HepG2 (cell line): Measurements from ENCODE around the gene METTL23. TPM values are rescaled to one million over a fixed set of nuclear protein-coding genes. Genes with fewer than 3 reads are reported as not detected.
A peak's percentile ranks its signal among the peaks of the same experiment; 100 is the strongest.

Source experiments
- ATAC-seq: fragments of 200-7000 bp; cut with Tn5 transposase; 3 replicates; pipeline ENCODE4 v1.9.1; 2020; ENCODE audit warnings: mild to moderate bottlenecking, moderate library complexity
- BruUV-seq: library from RNA; stranded (reverse); fragments of 400-500 nt; replicated peaks from 2 replicates; lab custom pipeline; 2021; lab: Mats Ljungman, UMichigan
- CTCF ChIA-PET: fragments of 300-600 bp; formaldehyde crosslinking; extraction: SDS; loops from one replicate; lab custom pipeline; 2021; ENCODE audit warnings: low total read pairs, inconsistent platforms, low intra/inter-chr PET ratio; lab: Yijun Ruan, JAX
- POLR2A ChIA-PET: fragments of 350-600 bp; sonication (Branson Sonifier 250); formaldehyde crosslinking; loops from one replicate; lab custom pipeline; 2020; ENCODE audit warnings: antibody characterized with exemption, inconsistent platforms; lab: Yijun Ruan, JAX
- DNase-seq: peaks from one replicate; pipeline ENCODE4 v3.0.0-alpha.2; 2015; ENCODE audit warnings: low spot score
- FAIRE-seq: peaks from 3 replicates; lab custom pipeline; 2011; peaks lifted over from hg19 to GRCh38; lab: Jason Lieb, UNC
- H2AFZ ChIP-seq: one replicate; pipeline ENCODE4 v1.6.1; 2011; ENCODE audit warnings: low read length, inconsistent platforms
- H3K27ac ChIP-seq: fragments of 300-600 bp; 3 replicates; pipeline ENCODE4 v1.8.0; 2011; ENCODE audit warnings: mixed run types, mild to moderate bottlenecking, mixed read lengths, low read length, inconsistent platforms; ENCODE audit not compliant: insufficient read depth; ENCODE audit errors: extremely low read length
- H3K27me3 ChIP-seq, 2 experiments: fragments of 200-600 bp in 1 of 2; 2 replicates in 1 of 2; 3 replicates in 1 of 2; pipeline versions ENCODE4 v1.6.0 to v1.8.0; 2011; ENCODE audit warnings: low read length in 2 of 2, mild to moderate bottlenecking in 2 of 2, moderate library complexity in 2 of 2, inconsistent platforms in 1 of 2; ENCODE audit not compliant: insufficient read depth in 2 of 2, control insufficient read depth in 1 of 2
- H3K36me3 ChIP-seq, 2 experiments: fragments of 200-600 bp in 1 of 2; replicated peaks in 1 of 2; 2 replicates in 1 of 2; 3 replicates in 1 of 2; pipeline versions ENCODE4 v1.5.1 to v1.8.0; 2011; ENCODE audit warnings: low read length in 2 of 2, inconsistent platforms in 1 of 2; ENCODE audit not compliant: insufficient read depth in 2 of 2, control insufficient read depth in 1 of 2
- H3K4me1 ChIP-seq: 2 replicates; pipeline ENCODE4 v1.5.1; 2012; ENCODE audit warnings: low read length, inconsistent platforms; ENCODE audit not compliant: insufficient read depth
- H3K4me2 ChIP-seq: 2 replicates; pipeline ENCODE4 v1.6.0; 2011; ENCODE audit warnings: low read depth, low read length, inconsistent platforms
- H3K4me3 ChIP-seq, 3 experiments: fragments of 200-600 bp in 1 of 3; sonication (generic), shearing (Covaris generic) in 1 of 3; replicated peaks in 1 of 3; 2 replicates each; pipeline ENCODE4 v1.5.1; 2011 to 2016; ENCODE audit warnings: low read length in 3 of 3, inconsistent platforms in 2 of 3, low read depth in 2 of 3, mild to moderate bottlenecking in 2 of 3, control low read depth in 1 of 3, mixed read lengths in 1 of 3; ENCODE audit not compliant: insufficient read depth in 1 of 3
- H3K79me2 ChIP-seq: one replicate; pipeline ENCODE4 v1.6.1; 2011; ENCODE audit warnings: low read length, inconsistent platforms; ENCODE audit not compliant: insufficient read depth
- H3K9ac ChIP-seq: 2 replicates; pipeline ENCODE4 v1.6.0; 2011; ENCODE audit warnings: mild to moderate bottlenecking, low read depth, low read length, inconsistent platforms; ENCODE audit not compliant: insufficient read depth
- H3K9me3 ChIP-seq: 2 replicates; pipeline ENCODE4 v1.5.1; 2012; ENCODE audit warnings: mild to moderate bottlenecking, low read length
- H4K20me1 ChIP-seq: 2 replicates; pipeline ENCODE4 v1.6.0; 2011; ENCODE audit warnings: inconsistent platforms, mild to moderate bottlenecking, low read length, moderate library complexity; ENCODE audit not compliant: insufficient read depth
- CHCHD3 ChIP-seq: sonication (generic); formaldehyde crosslinking; IDR thresholded peaks from 2 replicates; pipeline ENCODE4 v1.8.0; 2022; ENCODE audit warnings: mild to moderate bottlenecking, missing genetic modification reagents, moderate library complexity
- IKZF1 ChIP-seq: fragments of 450-650 bp; IDR thresholded peaks from 2 replicates; pipeline ENCODE4 v1.7.1; 2016
- PPARG ChIP-seq: conservative IDR thresholded peaks from 2 replicates; pipeline ENCODE4 v1.6.1; 2016; ENCODE audit warnings: missing biosample characterization, missing genetic modification reagents
- ZNF160 ChIP-seq: sonication (generic); formaldehyde crosslinking; IDR thresholded peaks from 2 replicates; pipeline ENCODE4 v1.8.0; 2022; ENCODE audit warnings: mild to moderate bottlenecking, inconsistent platforms, missing genetic modification reagents
- ZNF225 ChIP-seq: sonication (generic); formaldehyde crosslinking; IDR thresholded peaks from 2 replicates; pipeline ENCODE4 v1.4.0; 2020; ENCODE audit warnings: mild to moderate bottlenecking, missing genetic modification reagents
- ZSCAN21 ChIP-seq: sonication (generic); formaldehyde crosslinking; IDR thresholded peaks from 2 replicates; pipeline ENCODE4 v1.8.0; 2022; ENCODE audit warnings: mild to moderate bottlenecking, missing genetic modification reagents, moderate library complexity, borderline replicate concordance
- WGBS: methylation state at CpG from one replicate; pipeline ENCODE4 v1.1.6; 2017; ENCODE audit warnings: low lambda C conversion rate; 5-methylcytosine and 5-hydroxymethylcytosine counted together
- in situ Hi-C: cut with HindIII; loops from 2 replicates; pipeline ENCODE4 v1.10.0; 2017; ENCODE audit warnings: low pct_unique_long_range_greater_than_20kb; ENCODE audit not compliant: extremely low pct_ligation_motif_present
- intact Hi-C: fragments of 100-400 bp; cut with micrococcal nuclease; formaldehyde crosslinking; loops from one replicate; pipeline ENCODE4 v1.10.0; 2022; ENCODE audit not compliant: unreplicated experiment
- polyA plus RNA-seq, 8 experiments: library from polyadenylated mRNA; depleted of rRNA in 3 of 8; stranded (reverse) in 7 of 8; unstranded in 1 of 8; fragments of >200 nt; fragmentation: Illumina TruSeq in 4 of 8; extraction: Trizol in 4 of 8; gene quantifications; 2 replicates each; pipeline versions ENCODE4 v1.2.1 to v1.2.3, GENCODE V29; 2011 to 2016; ENCODE audit warnings: low read depth in 4 of 8, missing spikeins in 1 of 8, mixed read lengths in 1 of 8; ENCODE audit not compliant: insufficient read depth in 1 of 8
- total RNA-seq, 5 experiments: library from RNA; depleted of rRNA; stranded (reverse); fragments of >200 nt; fragmentation: Illumina TruSeq; extraction: Trizol; gene quantifications; 2 replicates each; pipeline ENCODE4 v1.2.3, GENCODE V29; 2016; ENCODE audit warnings: low read depth in 1 of 5
- TF ChIP-seq, protein P1 (sequence below): sonication (generic); formaldehyde crosslinking; IDR thresholded peaks from 2 replicates; pipeline ENCODE4 v1.4.0; 2020; ENCODE audit warnings: mild to moderate bottlenecking, missing genetic modification reagents
- TF ChIP-seq, protein P2 (sequence below): sonication (generic); formaldehyde crosslinking; IDR thresholded peaks from 2 replicates; pipeline ENCODE4 v1.4.0; 2020; ENCODE audit warnings: mild to moderate bottlenecking, low read depth, missing genetic modification reagents
- TF ChIP-seq, protein P3 (sequence below): sonication (generic); formaldehyde crosslinking; conservative IDR thresholded peaks from 2 replicates; pipeline ENCODE4 v1.4.0; 2020; ENCODE audit warnings: mild to moderate bottlenecking, missing genetic modification reagents, moderate library complexity
- TF ChIP-seq, protein P4 (sequence below): sonication (generic); formaldehyde crosslinking; IDR thresholded peaks from 2 replicates; pipeline ENCODE4 v1.5.0; 2020; ENCODE audit warnings: missing genetic modification reagents, mild to moderate bottlenecking, borderline replicate concordance
- TF ChIP-seq, protein P5 (sequence below): IDR thresholded peaks from 2 replicates; pipeline ENCODE4 v1.6.1; 2016; ENCODE audit warnings: mild to moderate bottlenecking

Gene METTL23
- total and polyA plus RNA-seq, 2 of the 13 experiments (the other 11 are each of a cell fraction or from before 2014, with no cell fraction given): 39.9 to 104 TPM

DNA sequence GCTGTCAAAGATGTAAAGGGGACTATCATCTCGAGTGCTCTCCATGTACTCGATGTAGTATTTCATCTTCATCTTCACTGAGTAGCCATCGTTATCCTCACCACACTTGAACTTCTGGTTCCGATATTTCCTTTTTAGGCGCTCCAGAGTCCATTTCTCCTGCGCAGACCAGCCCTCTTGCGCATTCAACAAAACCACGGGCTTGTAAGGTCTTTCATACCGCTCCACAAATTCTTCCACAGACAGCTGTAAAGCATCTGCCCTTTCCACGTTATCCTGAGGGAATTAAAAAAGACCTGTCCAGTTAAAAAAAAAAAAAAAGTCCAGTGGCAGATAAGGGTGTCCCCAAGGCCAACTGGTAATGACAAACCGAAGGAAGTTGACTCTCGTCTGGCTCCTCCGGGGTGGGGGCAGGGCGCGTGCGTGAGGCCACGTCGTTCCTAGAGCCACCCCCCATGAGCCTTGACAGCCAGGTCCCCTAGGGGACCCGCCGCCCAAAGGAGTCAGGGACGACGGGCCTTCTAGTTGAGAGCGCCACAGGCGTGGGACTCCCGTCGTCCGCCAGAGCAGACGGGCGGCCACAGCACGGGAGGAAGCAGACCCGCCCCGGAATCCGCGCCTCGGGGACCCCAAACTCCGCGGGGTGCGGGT lies 934 bp upstream of the METTL23 start (continued):
- TF ChIP-seq, protein P1, sequence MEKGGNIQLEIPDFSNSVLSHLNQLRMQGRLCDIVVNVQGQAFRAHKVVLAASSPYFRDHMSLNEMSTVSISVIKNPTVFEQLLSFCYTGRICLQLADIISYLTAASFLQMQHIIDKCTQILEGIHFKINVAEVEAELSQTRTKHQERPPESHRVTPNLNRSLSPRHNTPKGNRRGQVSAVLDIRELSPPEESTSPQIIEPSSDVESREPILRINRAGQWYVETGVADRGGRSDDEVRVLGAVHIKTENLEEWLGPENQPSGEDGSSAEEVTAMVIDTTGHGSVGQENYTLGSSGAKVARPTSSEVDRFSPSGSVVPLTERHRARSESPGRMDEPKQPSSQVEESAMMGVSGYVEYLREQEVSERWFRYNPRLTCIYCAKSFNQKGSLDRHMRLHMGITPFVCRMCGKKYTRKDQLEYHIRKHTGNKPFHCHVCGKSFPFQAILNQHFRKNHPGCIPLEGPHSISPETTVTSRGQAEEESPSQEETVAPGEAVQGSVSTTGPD (CRISPR knock-in tag): 0 out of 2 replicates have a peak, but pooled peaks have one; percentile 24
- TF ChIP-seq ZSCAN21 (CRISPR knock-in tag) (no peak), ZNF160 (no peak)

DNA sequence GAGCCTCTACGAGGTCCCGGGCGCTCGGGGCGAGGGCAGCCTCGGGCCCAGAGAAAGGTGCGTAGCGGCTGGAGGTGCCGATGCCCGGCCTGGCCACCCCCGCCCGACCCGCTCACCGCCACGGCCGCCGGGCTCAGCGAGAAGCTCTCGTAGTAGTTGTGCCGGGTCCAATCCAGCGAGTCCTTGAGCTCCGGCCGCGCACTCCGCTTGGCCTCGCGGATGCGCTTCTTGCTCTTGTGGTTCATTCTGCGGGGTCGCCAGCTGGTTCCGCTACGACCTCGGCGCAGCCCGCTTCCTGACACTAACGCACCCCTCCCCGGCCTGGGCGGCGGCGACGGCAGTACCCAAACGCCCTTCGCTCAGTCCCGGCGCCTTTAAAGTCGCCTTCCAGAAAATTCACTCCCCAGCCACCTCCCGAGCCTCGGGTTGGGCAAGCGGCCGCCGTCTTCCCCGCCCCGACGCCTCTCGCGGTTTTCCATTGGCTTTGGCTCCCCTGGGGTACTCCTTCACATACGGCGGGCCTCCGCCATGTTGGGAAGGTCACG lies 336 bp upstream of the METTL23 start, which contains the start of gene JMJD6:
TSS of gene JMJD6 (minus strand) at position 376 of the 545 bp plus-strand sequence. CDS start at position 245, 131 bp downstream.
- Histone ChIP-seq H3K36me3 (peaks cover 15 to 30% of the 10 kb centered on the region in 2 experiments), H3K9ac (peak within 1 kb of the TSS; percentile 97), H4K20me1 (peaks cover 8% of the 10 kb centered on the region), H2AFZ (no peak within 1 kb of the TSS), H3K79me2 (peaks cover 55% of the 10 kb centered on the region), H3K4me3 (peak within 1 kb of the TSS; percentile 78 to 98 (median 95)), H3K4me1 (peaks cover 69% of the 10 kb centered on the region), H3K4me2 (peak within 1 kb of the TSS; percentile 98), H3K27me3 (no peaks in the 10 kb centered on the region), H3K9me3 (no peaks in the 10 kb centered on the region), H3K27ac (peak within 1 kb of the TSS; percentile 98)
- CTCF ChIA-PET: no interaction called here
- DNase-seq: peak; percentile 93
- peak; percentile 82 for ATAC-seq
- intact Hi-C loops: no loop called here
- POLR2A ChIA-PET: interaction anchor here (0.6 to 5.1 kb wide), 8 partner anchors 9 to 55 kb away, joined by 3 to 71 read pairs (median 5); partner anchors contain the start of genes MFSD11, MXRA7 and SRSF2
- under 1% methylated on average over 23 of the region's 60 CpGs for WGBS
- TSS peak; percentile 74 for BruUV-seq
- peak; percentile 74 for FAIRE-seq
- in situ Hi-C loops: no loop called here
- 0 out of 2 replicates have a peak, but pooled peaks have one; percentile 79 for TF ChIP-seq ZNF225 (CRISPR knock-in tag)
- TF ChIP-seq CHCHD3: peak; percentile 48; the same call in 1 of the 2 replicates
- peak; percentile 14; the same call in 1 of the 2 replicates for TF ChIP-seq PPARG (CRISPR knock-in tag)
- TF ChIP-seq, protein P2, sequence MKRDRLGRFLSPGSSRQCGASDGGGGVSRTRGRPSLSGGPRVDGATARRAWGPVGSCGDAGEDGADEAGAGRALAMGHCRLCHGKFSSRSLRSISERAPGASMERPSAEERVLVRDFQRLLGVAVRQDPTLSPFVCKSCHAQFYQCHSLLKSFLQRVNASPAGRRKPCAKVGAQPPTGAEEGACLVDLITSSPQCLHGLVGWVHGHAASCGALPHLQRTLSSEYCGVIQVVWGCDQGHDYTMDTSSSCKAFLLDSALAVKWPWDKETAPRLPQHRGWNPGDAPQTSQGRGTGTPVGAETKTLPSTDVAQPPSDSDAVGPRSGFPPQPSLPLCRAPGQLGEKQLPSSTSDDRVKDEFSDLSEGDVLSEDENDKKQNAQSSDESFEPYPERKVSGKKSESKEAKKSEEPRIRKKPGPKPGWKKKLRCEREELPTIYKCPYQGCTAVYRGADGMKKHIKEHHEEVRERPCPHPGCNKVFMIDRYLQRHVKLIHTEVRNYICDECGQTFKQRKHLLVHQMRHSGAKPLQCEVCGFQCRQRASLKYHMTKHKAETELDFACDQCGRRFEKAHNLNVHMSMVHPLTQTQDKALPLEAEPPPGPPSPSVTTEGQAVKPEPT (CRISPR knock-in tag): peak; percentile 28; the same call in 1 of the 2 replicates
- no peak for TF ChIP-seq IKZF1
- TF ChIP-seq, protein P3, sequence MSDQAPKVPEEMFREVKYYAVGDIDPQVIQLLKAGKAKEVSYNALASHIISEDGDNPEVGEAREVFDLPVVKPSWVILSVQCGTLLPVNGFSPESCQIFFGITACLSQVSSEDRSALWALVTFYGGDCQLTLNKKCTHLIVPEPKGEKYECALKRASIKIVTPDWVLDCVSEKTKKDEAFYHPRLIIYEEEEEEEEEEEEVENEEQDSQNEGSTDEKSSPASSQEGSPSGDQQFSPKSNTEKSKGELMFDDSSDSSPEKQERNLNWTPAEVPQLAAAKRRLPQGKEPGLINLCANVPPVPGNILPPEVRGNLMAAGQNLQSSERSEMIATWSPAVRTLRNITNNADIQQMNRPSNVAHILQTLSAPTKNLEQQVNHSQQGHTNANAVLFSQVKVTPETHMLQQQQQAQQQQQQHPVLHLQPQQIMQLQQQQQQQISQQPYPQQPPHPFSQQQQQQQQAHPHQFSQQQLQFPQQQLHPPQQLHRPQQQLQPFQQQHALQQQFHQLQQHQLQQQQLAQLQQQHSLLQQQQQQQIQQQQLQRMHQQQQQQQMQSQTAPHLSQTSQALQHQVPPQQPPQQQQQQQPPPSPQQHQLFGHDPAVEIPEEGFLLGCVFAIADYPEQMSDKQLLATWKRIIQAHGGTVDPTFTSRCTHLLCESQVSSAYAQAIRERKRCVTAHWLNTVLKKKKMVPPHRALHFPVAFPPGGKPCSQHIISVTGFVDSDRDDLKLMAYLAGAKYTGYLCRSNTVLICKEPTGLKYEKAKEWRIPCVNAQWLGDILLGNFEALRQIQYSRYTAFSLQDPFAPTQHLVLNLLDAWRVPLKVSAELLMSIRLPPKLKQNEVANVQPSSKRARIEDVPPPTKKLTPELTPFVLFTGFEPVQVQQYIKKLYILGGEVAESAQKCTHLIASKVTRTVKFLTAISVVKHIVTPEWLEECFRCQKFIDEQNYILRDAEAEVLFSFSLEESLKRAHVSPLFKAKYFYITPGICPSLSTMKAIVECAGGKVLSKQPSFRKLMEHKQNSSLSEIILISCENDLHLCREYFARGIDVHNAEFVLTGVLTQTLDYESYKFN: peak; percentile 9; the same call in 1 of the 2 replicates
- TF ChIP-seq, protein P4, sequence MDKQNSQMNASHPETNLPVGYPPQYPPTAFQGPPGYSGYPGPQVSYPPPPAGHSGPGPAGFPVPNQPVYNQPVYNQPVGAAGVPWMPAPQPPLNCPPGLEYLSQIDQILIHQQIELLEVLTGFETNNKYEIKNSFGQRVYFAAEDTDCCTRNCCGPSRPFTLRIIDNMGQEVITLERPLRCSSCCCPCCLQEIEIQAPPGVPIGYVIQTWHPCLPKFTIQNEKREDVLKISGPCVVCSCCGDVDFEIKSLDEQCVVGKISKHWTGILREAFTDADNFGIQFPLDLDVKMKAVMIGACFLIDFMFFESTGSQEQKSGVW (CRISPR knock-in tag): no peak
- TF ChIP-seq, protein P5, sequence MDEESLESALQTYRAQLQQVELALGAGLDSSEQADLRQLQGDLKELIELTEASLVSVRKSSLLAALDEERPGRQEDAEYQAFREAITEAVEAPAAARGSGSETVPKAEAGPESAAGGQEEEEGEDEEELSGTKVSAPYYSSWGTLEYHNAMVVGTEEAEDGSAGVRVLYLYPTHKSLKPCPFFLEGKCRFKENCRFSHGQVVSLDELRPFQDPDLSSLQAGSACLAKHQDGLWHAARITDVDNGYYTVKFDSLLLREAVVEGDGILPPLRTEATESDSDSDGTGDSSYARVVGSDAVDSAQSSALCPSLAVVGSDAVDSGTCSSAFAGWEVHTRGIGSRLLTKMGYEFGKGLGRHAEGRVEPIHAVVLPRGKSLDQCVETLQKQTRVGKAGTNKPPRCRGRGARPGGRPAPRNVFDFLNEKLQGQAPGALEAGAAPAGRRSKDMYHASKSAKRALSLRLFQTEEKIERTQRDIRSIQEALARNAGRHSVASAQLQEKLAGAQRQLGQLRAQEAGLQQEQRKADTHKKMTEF (CRISPR knock-in tag): peak; percentile 94
- peak; percentile 87 for TF ChIP-seq ZSCAN21 (CRISPR knock-in tag)
